H9 (cell line): Measurements from ENCODE around the gene DLD. TPM values are rescaled to one million over a fixed set of nuclear protein-coding genes. Genes with fewer than 3 reads are reported as not detected.

Source experiments
- DNase-seq: peaks from one replicate; pipeline ENCODE4 v3.0.0-alpha.2; 2017
- H2AFZ ChIP-seq: one replicate; pipeline ENCODE4 v1.6.1; 2013; ENCODE audit warnings: mild to moderate bottlenecking, low read length, control low read depth, moderate library complexity
- H2AK5ac ChIP-seq: 2 replicates; pipeline ENCODE4 v1.6.1; 2013; ENCODE audit warnings: low read length, control low read depth, mixed read lengths; ENCODE audit not compliant: insufficient read length
- H2BK120ac ChIP-seq: one replicate; pipeline ENCODE4 v1.6.1; 2013; ENCODE audit warnings: low read depth, mild to moderate bottlenecking, low read length, control low read depth, inconsistent platforms; ENCODE audit not compliant: poor library complexity, severe bottlenecking
- H2BK12ac ChIP-seq: 2 replicates; pipeline ENCODE4 v1.6.1; 2013; ENCODE audit warnings: low read length, control low read depth, mixed read lengths, low read depth; ENCODE audit not compliant: insufficient read length
- H2BK15ac ChIP-seq: 2 replicates; pipeline ENCODE4 v1.6.1; 2013; ENCODE audit warnings: low read depth, low read length, control low read depth
- H2BK20ac ChIP-seq: one replicate; pipeline ENCODE4 v1.6.1; 2013; ENCODE audit warnings: low read depth, mild to moderate bottlenecking, low read length, control low read depth, inconsistent platforms; ENCODE audit not compliant: poor library complexity, severe bottlenecking
- H2BK5ac ChIP-seq: 2 replicates; pipeline ENCODE4 v1.6.1; 2013; ENCODE audit warnings: low read length, control low read depth, mixed read lengths; ENCODE audit not compliant: insufficient read length
- H3K14ac ChIP-seq: 2 replicates; pipeline ENCODE4 v1.6.1; 2013; ENCODE audit warnings: low read length, control low read depth; ENCODE audit not compliant: insufficient read depth
- H3K18ac ChIP-seq: 2 replicates; pipeline ENCODE4 v1.6.1; 2013; ENCODE audit warnings: low read depth, mild to moderate bottlenecking, mixed read lengths, low read length, control low read depth; ENCODE audit not compliant: insufficient read length
- H3K23ac ChIP-seq: 2 replicates; pipeline ENCODE4 v1.6.1; 2013; ENCODE audit warnings: low read length, control low read depth, mixed read lengths, low read depth; ENCODE audit not compliant: insufficient read length
- H3K23me2 ChIP-seq: 2 replicates; pipeline ENCODE4 v1.6.1; 2013; ENCODE audit warnings: low read depth, mild to moderate bottlenecking, mixed read lengths, low read length, control low read depth; ENCODE audit not compliant: insufficient read length, poor library complexity, severe bottlenecking
- H3K27ac ChIP-seq: 2 replicates; pipeline ENCODE4 v1.5.1; 2013; ENCODE audit warnings: low read length, control low read depth, mixed read lengths, low read depth; ENCODE audit not compliant: insufficient read length
- H3K27me3 ChIP-seq: 2 replicates; pipeline ENCODE4 v1.6.1; 2013; ENCODE audit warnings: low read length, control low read depth, inconsistent platforms; ENCODE audit not compliant: insufficient read depth
- H3K4ac ChIP-seq: 2 replicates; pipeline ENCODE4 v1.6.1; 2013; ENCODE audit warnings: low read depth, mild to moderate bottlenecking, control low read depth, inconsistent platforms, low read length, moderate library complexity
- H3K4me1 ChIP-seq: 2 replicates; pipeline ENCODE4 v1.6.1; 2013; ENCODE audit warnings: low read length, control low read depth, inconsistent platforms; ENCODE audit not compliant: insufficient read depth
- H3K4me2 ChIP-seq: 2 replicates; pipeline ENCODE4 v1.6.1; 2013; ENCODE audit warnings: low read length, control low read depth, mixed read lengths; ENCODE audit not compliant: insufficient read length, insufficient read depth
- H3K56ac ChIP-seq: 2 replicates; pipeline ENCODE4 v1.6.1; 2013; ENCODE audit warnings: low read depth, mild to moderate bottlenecking, mixed read lengths, low read length, control low read depth; ENCODE audit not compliant: insufficient read length
- H3K79me1 ChIP-seq: 2 replicates; pipeline ENCODE4 v1.6.1; 2013; ENCODE audit warnings: low read depth, mild to moderate bottlenecking, moderate library complexity, low read length, control low read depth, inconsistent platforms; ENCODE audit not compliant: insufficient read depth, poor library complexity, severe bottlenecking
- H3K79me2 ChIP-seq: 2 replicates; pipeline ENCODE4 v1.6.1; 2013; ENCODE audit warnings: low read length, control low read depth, inconsistent platforms; ENCODE audit not compliant: insufficient read depth
- H3K9ac ChIP-seq: 2 replicates; pipeline ENCODE4 v1.6.1; 2013; ENCODE audit warnings: low read length, control low read depth, mixed read lengths; ENCODE audit not compliant: insufficient read length; ENCODE audit errors: extremely low read depth
- H3K9me3 ChIP-seq: one replicate; pipeline ENCODE4 v1.6.1; 2013; ENCODE audit warnings: low read depth, low read length, inconsistent platforms; ENCODE audit not compliant: control insufficient read depth
- H3T11ph ChIP-seq: one replicate; pipeline ENCODE4 v1.6.1; 2013; ENCODE audit warnings: mild to moderate bottlenecking, low read length, control low read depth, inconsistent platforms
- H4K20me1 ChIP-seq: one replicate; pipeline ENCODE4 v1.6.1; 2013; ENCODE audit not compliant: control insufficient read depth, insufficient read length, insufficient read depth
- H4K5ac ChIP-seq: 2 replicates; pipeline ENCODE4 v1.6.1; 2013; ENCODE audit warnings: low read depth, mild to moderate bottlenecking, mixed read lengths, low read length, control low read depth; ENCODE audit not compliant: insufficient read length
- H4K8ac ChIP-seq: replicated peaks from 2 replicates; pipeline ENCODE4 v1.6.1; 2013; ENCODE audit warnings: low read length, control low read depth, mixed read lengths, low read depth; ENCODE audit not compliant: insufficient read length
- H4K91ac ChIP-seq: 2 replicates; pipeline ENCODE4 v1.6.1; 2013; ENCODE audit warnings: low read depth, mild to moderate bottlenecking, moderate library complexity, mixed read lengths, low read length, control low read depth; ENCODE audit not compliant: insufficient read length
- H3K27ac Mint-ChIP-seq, 3 experiments: 2 replicates in 2 of 3; 3 replicates in 1 of 3; pipeline ENCODE4 v1.8.0; 2020 to 2021; ENCODE audit warnings: mixed read lengths in 3 of 3, mild to moderate bottlenecking in 1 of 3, moderate library complexity in 1 of 3
- H3K27me3 Mint-ChIP-seq: 2 replicates; pipeline ENCODE4 v1.8.0; 2021; ENCODE audit warnings: low read depth, mild to moderate bottlenecking, moderate library complexity, mixed read lengths
- H3K36me3 Mint-ChIP-seq, 3 experiments: 2 replicates in 2 of 3; 3 replicates in 1 of 3; pipeline ENCODE4 v1.8.0; 2020 to 2021; ENCODE audit warnings: low read depth in 3 of 3, mixed read lengths in 3 of 3; ENCODE audit not compliant: insufficient read depth in 1 of 3
- H3K4me1 Mint-ChIP-seq, 2 experiments: 2 replicates each; pipeline ENCODE4 v1.8.0; 2020; ENCODE audit warnings: mixed read lengths in 2 of 2
- H3K4me3 Mint-ChIP-seq, 2 experiments: 2 replicates in 1 of 2; 3 replicates in 1 of 2; pipeline ENCODE4 v1.8.0; 2020 to 2021; ENCODE audit warnings: mild to moderate bottlenecking in 2 of 2, mixed read lengths in 2 of 2, moderate library complexity in 1 of 2
- H3K9me3 Mint-ChIP-seq, 2 experiments: 2 replicates in 1 of 2; 3 replicates in 1 of 2; pipeline ENCODE4 v1.8.0; 2020; ENCODE audit warnings: mild to moderate bottlenecking in 2 of 2, mixed read lengths in 2 of 2, moderate library complexity in 1 of 2
- WGBS: extraction: QIAGEN DNeasy Blood & Tissue Kit; methylation state at CpG from one replicate; pipeline ENCODE4 v1.1.7; 2013; ENCODE audit warnings: missing lambda C conversion rate, low lambda C conversion rate, mixed read lengths; ENCODE audit not compliant: insufficient read length; ENCODE audit errors: extremely low coverage; 5-methylcytosine and 5-hydroxymethylcytosine counted together
- total RNA-seq: library from RNA; stranded (reverse); gene quantifications from 2 replicates; pipeline ENCODE4 v1.2.1, GENCODE V29; 2021
- TF ChIP-seq, protein P1 (sequence below): fragments of 200-600 bp; sonication (generic); conservative IDR thresholded peaks from 3 replicates; pipeline ENCODE4 v1.8.0; 2021; ENCODE audit warnings: antibody characterized with exemption, mild to moderate bottlenecking

DLD gene
- total RNA-seq, 1 experiment from 2014 or later = 93.7 TPM

GRCh38 chr7:107867858-107868466 is 23.0 kb upstream of the DLD start:
- no peak overlapping the region for H2AFZ ChIP-seq
- no CpG with 5 or more reads among the region's 3 CpGs for WGBS
- H3K27ac Mint-ChIP-seq = no peak overlapping the region

More at GRCh38 chr7:107867858-107868466, 23.0 kb upstream of the DLD start:
- Mint-ChIP-seq H3K4me1 (no peaks in the 10 kb centered on the region), H3K4me3 (no peak overlapping the region), H3K9me3 (no peaks in the 10 kb centered on the region), H3K36me3 (no peaks in the 10 kb centered on the region), H3K27me3 (peaks cover 3% of the 10 kb centered on the region; the same call in 1 of the 2 replicates)
- Histone ChIP-seq H3K56ac (no peak overlapping the region), H2BK120ac (no peak overlapping the region), H3K79me1 (no peaks in the 10 kb centered on the region), H3K18ac (no peak overlapping the region), H2AK5ac (no peak overlapping the region), H2BK12ac (no peak overlapping the region), H3K14ac (no peak overlapping the region), H3K27ac (no peak overlapping the region), H3K4me2 (no peak overlapping the region), H3T11ph (no peak overlapping the region), H3K23me2 (no peaks in the 10 kb centered on the region), H3K9ac (no peak overlapping the region), H4K91ac (no peak overlapping the region), H4K8ac (no peak overlapping the region), H2BK15ac (no peak overlapping the region), H2BK20ac (no peak overlapping the region), H4K5ac (no peak overlapping the region), H2BK5ac (no peak overlapping the region), H3K4ac (no peak overlapping the region), H3K27me3 (no peaks in the 10 kb centered on the region), H3K9me3 (no peaks in the 10 kb centered on the region), H3K79me2 (no peaks in the 10 kb centered on the region), H3K4me1 (no peaks in the 10 kb centered on the region), H3K23ac (no peak overlapping the region), H4K20me1 (no peaks in the 10 kb centered on the region)
- TF ChIP-seq, protein P1, sequence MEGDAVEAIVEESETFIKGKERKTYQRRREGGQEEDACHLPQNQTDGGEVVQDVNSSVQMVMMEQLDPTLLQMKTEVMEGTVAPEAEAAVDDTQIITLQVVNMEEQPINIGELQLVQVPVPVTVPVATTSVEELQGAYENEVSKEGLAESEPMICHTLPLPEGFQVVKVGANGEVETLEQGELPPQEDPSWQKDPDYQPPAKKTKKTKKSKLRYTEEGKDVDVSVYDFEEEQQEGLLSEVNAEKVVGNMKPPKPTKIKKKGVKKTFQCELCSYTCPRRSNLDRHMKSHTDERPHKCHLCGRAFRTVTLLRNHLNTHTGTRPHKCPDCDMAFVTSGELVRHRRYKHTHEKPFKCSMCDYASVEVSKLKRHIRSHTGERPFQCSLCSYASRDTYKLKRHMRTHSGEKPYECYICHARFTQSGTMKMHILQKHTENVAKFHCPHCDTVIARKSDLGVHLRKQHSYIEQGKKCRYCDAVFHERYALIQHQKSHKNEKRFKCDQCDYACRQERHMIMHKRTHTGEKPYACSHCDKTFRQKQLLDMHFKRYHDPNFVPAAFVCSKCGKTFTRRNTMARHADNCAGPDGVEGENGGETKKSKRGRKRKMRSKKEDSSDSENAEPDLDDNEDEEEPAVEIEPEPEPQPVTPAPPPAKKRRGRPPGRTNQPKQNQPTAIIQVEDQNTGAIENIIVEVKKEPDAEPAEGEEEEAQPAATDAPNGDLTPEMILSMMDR = no peak
- no peak for DNase-seq
